GM12801 (cell line): ENCODE data around the gene GPC6.

ENCODE experiments used
- CTCF ChIP-seq: IDR thresholded peaks from one replicate; pipeline ENCODE4 v1.5.1; 2011; ENCODE audit warnings: control low read depth; ENCODE audit not compliant: insufficient read length; ENCODE audit errors: extremely low read depth

GPC6 gene

GRCh38 chr13:93732186-93732585 lies 505.6 kb downstream of the GPC6 start:
- TF ChIP-seq CTCF = no peak

- no peak for TF ChIP-seq CTCF
Measured at GRCh38 chr13:93736081-93736480, 509.5 kb downstream of the GPC6 start.

- TF ChIP-seq CTCF = no peak
Measured at GRCh38 chr13:93736909-93737308, 510.3 kb downstream of the GPC6 start.

DNA sequence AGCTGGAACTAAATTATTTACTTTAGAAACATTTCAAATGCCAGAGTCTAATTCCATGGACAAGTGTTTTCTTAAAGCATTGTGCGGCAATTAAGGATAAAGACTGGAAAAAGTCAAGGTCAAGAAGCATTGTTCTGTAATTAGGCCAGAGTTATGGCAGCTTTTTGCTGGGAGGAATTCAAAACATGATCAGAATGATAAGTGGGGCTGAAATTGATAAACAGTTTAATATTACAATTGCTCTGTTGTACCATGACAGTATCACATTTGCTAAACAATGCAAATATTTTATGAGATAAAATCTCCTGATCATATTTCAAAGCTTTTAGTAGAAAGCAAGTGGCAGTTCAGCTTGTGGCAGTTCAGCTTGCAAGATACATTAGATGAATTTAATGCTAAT lies 513.7 kb downstream of the GPC6 start:
- no peak for TF ChIP-seq CTCF

- TF ChIP-seq CTCF = no peak
Measured at GRCh38 chr13:93744033-93744432, 517.4 kb downstream of the GPC6 start.

DNA sequence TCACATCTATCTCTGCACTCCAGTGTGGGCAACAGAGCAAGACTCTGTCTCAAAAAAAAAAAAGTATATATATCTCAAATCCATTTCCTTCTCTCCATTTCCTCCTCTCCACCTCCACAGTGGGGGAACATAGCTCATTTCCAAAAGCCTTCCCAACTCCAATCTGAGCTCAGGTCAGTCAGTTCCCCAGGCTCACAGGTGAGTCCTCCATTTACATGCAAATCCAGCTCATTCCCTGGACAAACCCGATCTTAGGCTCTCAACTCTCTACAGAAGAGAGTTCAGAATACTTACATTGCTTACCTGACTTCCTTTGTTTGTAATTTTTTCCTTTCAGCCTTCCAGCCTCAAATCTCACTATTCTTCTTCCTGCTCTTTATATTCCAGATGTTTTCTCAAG lies 518.3 kb downstream of the GPC6 start:
- TF ChIP-seq CTCF = no peak

- no peak for TF ChIP-seq CTCF
Measured at GRCh38 chr13:93745884-93746283, 519.3 kb downstream of the GPC6 start.

GRCh38 chr13:93746589-93746988 lies 520.0 kb downstream of the GPC6 start:
- TF ChIP-seq CTCF = no peak
